Left renal pelvis (tissue), 4 donors: ENCODE data around the gene PTPRA. TPM values are rescaled to one million over a fixed set of nuclear protein-coding genes. Genes with fewer than 3 reads are reported as not detected.
"Not testable (repeated sequence)": the region's sequence is repeated elsewhere in the genome, so short reads cannot be mapped to it uniquely, and the experiment has no call there.

Experiments
- DNase-seq, 4 donors: peaks; one replicate each; pipeline ENCODE4 v3.0.0-alpha.2; 2013; ENCODE audit warnings: low read depth in 4 of 4, low spot score in 3 of 4
- polyA plus RNA-seq, 4 donors: library from polyadenylated mRNA; unstranded; fragments of 120-200 nt; gene quantifications; one replicate each; pipeline ENCODE4 v1.2.1, GENCODE V29; 2013; ENCODE audit not compliant: insufficient read length in 4 of 4

PTPRA gene
- polyA plus RNA-seq, 4 donors = 87.0 to 141 (median 107) TPM

GRCh38 chr20:3031524-3032147 lies 158.4 kb downstream of the PTPRA start:
- DNase-seq = no peak

- DNase-seq = no peak
Observed at GRCh38 chr20:3032624-3033023, 159.3 kb downstream of the PTPRA start.

- no peak for DNase-seq
Observed at GRCh38 chr20:3037654-3038053, 164.4 kb downstream of the PTPRA start.

GRCh38 chr20:3038454-3038853 lies 165.2 kb downstream of the PTPRA start:
- no peak for DNase-seq

- no peak for DNase-seq
Observed at GRCh38 chr20:3039426-3039825, 166.1 kb downstream of the PTPRA start.

GRCh38 chr20:3040086-3040485 lies 166.8 kb downstream of the PTPRA start:
- no peak for DNase-seq

GRCh38 chr20:3041854-3042409 lies 168.7 kb downstream of the PTPRA start:
- DNase-seq = peak in 1 of 4 donors; percentile 36

- peak in 1 of 4 donors; percentile 18 for DNase-seq
Observed at GRCh38 chr20:3042625-3043024, 169.3 kb downstream of the PTPRA start.

GRCh38 chr20:3043322-3043721 lies 170.0 kb downstream of the PTPRA start, which contains the start of gene GNRH2:
TSS of gene GNRH2 (plus strand) at chr20:3043622. CDS start at chr20:3044415, 793 bp downstream.
- DNase-seq = no peak

GRCh38 chr20:3044336-3044965 lies 171.2 kb downstream of the PTPRA start:
- no peak for DNase-seq

- DNase-seq = peak in 1 of 4 donors; percentile 50
Observed at GRCh38 chr20:3045042-3045815, 171.9 kb downstream of the PTPRA start.

GRCh38 chr20:3045816-3046676 lies 172.8 kb downstream of the PTPRA start, which contains the start of gene MRPS26:
TSS of gene MRPS26 (plus strand) at chr20:3046052. CDS start at chr20:3046069, 17 bp downstream.
- DNase-seq = peak; percentile 71 to 85 (median 78)

GRCh38 chr20:3046677-3047462 lies 173.6 kb downstream of the PTPRA start:
- DNase-seq = peak in 1 of 4 donors; percentile 8

- no peak for DNase-seq
Observed at GRCh38 chr20:3047486-3048419, 174.5 kb downstream of the PTPRA start.

- DNase-seq = no peak
Observed at GRCh38 chr20:3051385-3052019, 178.2 kb downstream of the PTPRA start.

- DNase-seq = no peak
Observed at GRCh38 chr20:3059489-3059888, 186.2 kb downstream of the PTPRA start.

GRCh38 chr20:3064119-3064518 lies 190.8 kb downstream of the PTPRA start:
- not testable (repeated sequence) for DNase-seq
